Karpas-422 (cell line): ENCODE results near the gene ERN1. TPM values are rescaled to one million over a fixed set of nuclear protein-coding genes. Genes with fewer than 3 reads are reported as not detected.

Experiments used
- DNase-seq: peaks from one replicate; pipeline ENCODE4 v3.0.0-alpha.2; 2015
- H2AFZ ChIP-seq: fragments of 200-600 bp; sonication (generic); 2 replicates; pipeline ENCODE4 v1.6.1; 2014; ENCODE audit warnings: antibody characterized with exemption, low read length, mixed read lengths
- H3K27ac ChIP-seq: fragments of 200-600 bp; sonication (generic); 2 replicates; pipeline ENCODE4 v1.5.1; 2014; ENCODE audit warnings: mild to moderate bottlenecking, low read length, moderate library complexity
- H3K27me3 ChIP-seq: fragments of 200-600 bp; sonication (generic); 2 replicates; pipeline ENCODE4 v1.6.1; 2014; ENCODE audit warnings: low read length, mixed read lengths
- H3K36me3 ChIP-seq: fragments of 200-600 bp; sonication (generic); 2 replicates; pipeline ENCODE4 v1.6.1; 2014; ENCODE audit warnings: low read length, mixed read lengths; ENCODE audit not compliant: insufficient read depth
- H3K4me1 ChIP-seq: fragments of 200-600 bp; sonication (generic); 2 replicates; pipeline ENCODE4 v1.6.1; 2014; ENCODE audit warnings: mild to moderate bottlenecking, low read length, mixed read lengths
- H3K4me2 ChIP-seq: fragments of 200-600 bp; sonication (generic); 2 replicates; pipeline ENCODE4 v1.6.1; 2014; ENCODE audit warnings: low read length, low read depth, mild to moderate bottlenecking; ENCODE audit not compliant: poor library complexity, severe bottlenecking
- H3K4me3 ChIP-seq: fragments of 200-600 bp; sonication (generic); 2 replicates; pipeline ENCODE4 v1.5.1; 2014; ENCODE audit warnings: mild to moderate bottlenecking, antibody characterized with exemption, low read length, mixed read lengths
- H3K79me2 ChIP-seq: fragments of 200-600 bp; sonication (generic); 2 replicates; pipeline ENCODE4 v1.6.1; 2014; ENCODE audit warnings: mild to moderate bottlenecking, low read length, mixed read lengths
- H3K9ac ChIP-seq: fragments of 200-600 bp; sonication (generic); 2 replicates; pipeline ENCODE4 v1.6.0; 2014; ENCODE audit warnings: low read length
- H3K9me2 ChIP-seq: fragments of 200-600 bp; sonication (generic), shearing (Covaris generic); replicated peaks from 2 replicates; pipeline ENCODE4 v1.6.0; 2014; ENCODE audit warnings: mild to moderate bottlenecking, low read length, moderate library complexity; ENCODE audit not compliant: insufficient read depth
- H3K9me3 ChIP-seq: fragments of 300-700, 200-600 bp; sonication (generic); 2 replicates; pipeline ENCODE4 v1.6.1; 2014; ENCODE audit warnings: low read length, mixed read lengths
- H4K20me1 ChIP-seq: fragments of 200-600 bp; sonication (generic); 2 replicates; pipeline ENCODE4 v1.6.1; 2014; ENCODE audit warnings: mild to moderate bottlenecking, antibody characterized with exemption, low read length, low read depth; ENCODE audit not compliant: insufficient read depth
- total RNA-seq: library from RNA; depleted of rRNA; stranded (reverse); fragments of >200 nt; shearing (Covaris generic); gene quantifications from 2 replicates; pipeline ENCODE4 v1.2.3, GENCODE V29; 2014; ENCODE audit warnings: low replicate concordance

ERN1 gene
- total RNA-seq, 1 experiment from 2014 or later = 1.9 TPM

DNA sequence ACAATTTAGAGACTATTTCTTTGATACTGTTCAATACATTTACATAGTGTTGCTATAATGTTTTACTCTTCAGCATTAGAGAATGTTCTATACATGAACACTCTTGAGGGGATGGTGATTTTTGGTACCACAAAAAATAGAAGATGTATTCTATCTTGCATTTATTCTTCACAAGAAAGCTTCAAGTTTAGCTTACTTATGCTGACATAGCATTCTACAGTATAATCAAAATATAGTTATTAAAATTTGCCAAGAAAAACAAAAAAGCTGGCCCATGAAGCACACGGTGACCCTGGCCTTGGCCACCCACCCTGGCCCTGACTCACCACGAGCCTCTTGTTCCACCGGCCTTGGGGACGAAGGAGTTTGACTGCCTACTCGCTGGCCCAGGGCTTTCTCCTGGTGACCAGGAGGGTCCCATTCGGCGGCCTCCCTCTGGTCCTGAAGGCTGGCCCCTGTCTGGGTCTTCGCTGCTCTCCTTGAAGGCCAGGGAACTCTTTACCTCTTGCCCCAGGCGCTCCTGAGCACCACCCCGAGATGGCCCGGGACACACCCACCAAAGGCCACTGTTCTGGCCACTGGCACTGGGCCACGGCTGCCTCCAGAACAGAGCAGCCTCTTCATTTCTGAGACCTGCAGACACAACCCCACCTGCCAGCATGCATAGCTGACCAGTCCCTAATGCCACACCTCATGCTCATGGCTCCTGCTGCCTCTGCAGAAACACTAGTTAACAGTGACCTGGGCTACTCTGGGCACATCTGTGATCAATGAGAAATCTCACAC is 87.1 kb downstream of the ERN1 start:
- no peak overlapping the region for H3K4me2 ChIP-seq
- no peaks in the 10 kb centered on the region for H3K9me3 ChIP-seq
- H4K20me1 ChIP-seq = no peaks in the 10 kb centered on the region
- no peak overlapping the region for H3K27ac ChIP-seq
- no peaks in the 10 kb centered on the region for H3K9me2 ChIP-seq
- H3K4me3 ChIP-seq = no peak overlapping the region
- no peaks in the 10 kb centered on the region for H3K79me2 ChIP-seq
- no peak overlapping the region for H2AFZ ChIP-seq
- no peaks in the 10 kb centered on the region for H3K27me3 ChIP-seq
- no peaks in the 10 kb centered on the region for H3K4me1 ChIP-seq
- H3K9ac ChIP-seq = no peak overlapping the region
- no peaks in the 10 kb centered on the region for H3K36me3 ChIP-seq
- DNase-seq = no peak

DNA sequence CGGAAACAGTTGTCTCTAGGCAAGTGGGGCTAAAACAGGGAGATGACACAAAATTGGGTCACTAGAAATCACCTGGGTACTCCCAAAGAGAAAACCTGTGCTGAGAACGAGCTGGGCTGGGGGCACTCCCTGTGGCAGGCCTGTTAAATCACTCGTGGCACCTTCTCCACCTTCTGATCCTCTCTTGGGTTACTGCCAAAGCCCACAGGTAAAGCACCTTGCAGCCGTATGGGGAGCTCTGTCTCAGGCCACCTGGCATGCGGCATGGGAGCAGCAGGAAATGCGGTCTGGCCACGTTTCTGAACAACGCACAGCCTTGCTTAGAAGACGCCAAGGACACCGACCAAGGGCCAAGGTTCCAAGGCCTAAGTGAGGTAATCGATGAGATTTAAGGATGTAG is 88.0 kb downstream of the ERN1 start:
- Histone ChIP-seq H3K27me3 (no peaks in the 10 kb centered on the region), H3K9ac (no peak overlapping the region), H3K9me3 (no peaks in the 10 kb centered on the region), H3K79me2 (no peaks in the 10 kb centered on the region), H3K4me2 (no peak overlapping the region), H3K27ac (no peak overlapping the region), H3K4me3 (no peak overlapping the region), H2AFZ (no peak overlapping the region), H3K9me2 (no peaks in the 10 kb centered on the region), H3K36me3 (no peaks in the 10 kb centered on the region), H4K20me1 (no peaks in the 10 kb centered on the region), H3K4me1 (no peaks in the 10 kb centered on the region)
- no peak for DNase-seq

DNA sequence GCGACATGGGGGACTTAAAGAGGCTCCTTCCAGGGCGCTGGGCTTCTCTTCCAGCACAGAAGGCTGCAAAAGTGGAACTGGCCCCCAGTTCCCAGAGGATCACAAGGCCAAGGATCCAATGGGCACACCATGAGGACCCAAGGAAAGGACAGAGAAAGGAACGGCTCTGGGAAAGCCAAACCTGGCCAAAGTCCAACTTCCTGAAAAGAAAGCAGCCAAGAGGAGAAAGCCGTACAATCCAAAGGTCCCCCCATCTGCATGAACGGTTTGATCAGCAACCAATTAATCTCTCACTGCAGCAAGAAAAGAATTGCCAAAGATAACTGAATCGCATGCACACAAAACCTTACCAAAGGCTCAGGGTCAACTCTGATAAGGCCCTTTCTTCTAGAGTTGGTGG is 89.7 kb downstream of the ERN1 start:
- Histone ChIP-seq H3K4me3 (no peak overlapping the region), H4K20me1 (no peaks in the 10 kb centered on the region), H3K9ac (no peak overlapping the region), H3K27me3 (no peaks in the 10 kb centered on the region), H3K27ac (no peak overlapping the region), H3K9me2 (no peaks in the 10 kb centered on the region), H3K4me2 (no peak overlapping the region), H3K36me3 (no peaks in the 10 kb centered on the region), H3K79me2 (no peaks in the 10 kb centered on the region), H3K4me1 (no peaks in the 10 kb centered on the region), H2AFZ (no peak overlapping the region), H3K9me3 (no peaks in the 10 kb centered on the region)
- no peak for DNase-seq

DNA sequence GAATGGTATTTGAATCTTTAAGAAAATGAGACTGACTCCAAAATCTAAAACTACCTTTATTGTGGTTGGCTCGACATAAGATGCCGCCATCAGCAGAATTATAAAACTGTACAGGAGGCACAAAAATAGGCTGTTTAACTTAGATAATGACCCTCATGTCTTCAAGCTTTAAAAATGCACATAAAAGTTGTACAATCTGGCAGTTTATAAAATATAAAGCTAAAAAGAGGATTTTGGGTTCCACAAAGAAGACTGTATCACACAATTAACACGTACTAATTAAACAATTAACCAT is 90.9 kb downstream of the ERN1 start:
- Histone ChIP-seq H3K4me1 (no peaks in the 10 kb centered on the region), H3K4me2 (no peak overlapping the region), H3K9me2 (no peaks in the 10 kb centered on the region), H4K20me1 (no peaks in the 10 kb centered on the region), H2AFZ (no peak overlapping the region), H3K36me3 (no peaks in the 10 kb centered on the region), H3K9ac (no peak overlapping the region), H3K9me3 (no peaks in the 10 kb centered on the region), H3K79me2 (no peaks in the 10 kb centered on the region), H3K4me3 (no peak overlapping the region), H3K27me3 (no peaks in the 10 kb centered on the region), H3K27ac (no peak overlapping the region)
- no peak for DNase-seq

DNA sequence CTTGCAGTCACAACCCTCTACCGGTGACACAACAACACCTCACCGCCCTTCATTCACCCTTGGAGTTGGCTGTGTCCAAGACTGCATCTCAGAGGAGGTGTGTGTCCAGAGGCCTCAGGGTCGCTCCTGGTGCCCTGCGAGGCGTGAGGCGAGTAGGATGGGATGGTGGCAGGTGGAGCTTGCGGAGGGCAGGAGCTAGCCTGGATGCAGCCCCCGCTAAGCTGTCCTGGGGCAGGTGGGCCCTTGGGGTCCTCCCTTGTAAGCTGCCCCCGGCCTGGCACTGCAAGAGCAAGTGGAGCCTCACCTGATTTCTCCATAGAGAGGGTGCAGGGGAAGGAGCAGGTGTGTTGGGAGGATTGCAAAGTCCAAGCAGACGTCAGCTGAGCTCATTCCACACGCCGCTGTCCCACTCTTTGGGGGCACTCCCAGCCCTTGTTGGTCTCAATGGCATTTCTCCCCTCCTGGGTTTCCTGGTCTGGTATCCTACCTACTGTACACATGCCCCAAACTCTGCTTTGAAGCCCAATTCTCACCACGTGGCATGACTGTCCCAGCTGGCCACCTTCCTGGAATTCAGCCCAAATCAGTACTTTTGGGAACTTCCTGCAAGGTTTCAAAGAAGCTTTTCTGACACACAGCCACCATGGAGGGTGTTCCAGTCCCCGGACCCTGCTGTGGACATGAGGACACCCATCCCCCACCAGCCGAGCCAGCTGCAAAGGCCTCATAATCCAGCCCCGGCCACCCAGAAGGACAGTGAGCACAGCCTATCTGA is 91.4 kb downstream of the ERN1 start:
- H3K9me3 ChIP-seq = no peaks in the 10 kb centered on the region
- DNase-seq = no peak
- no peak overlapping the region for H3K27ac ChIP-seq
- H3K9me2 ChIP-seq = no peaks in the 10 kb centered on the region
- no peak overlapping the region for H2AFZ ChIP-seq
- no peaks in the 10 kb centered on the region for H3K79me2 ChIP-seq
- H3K9ac ChIP-seq = no peak overlapping the region
- H3K4me1 ChIP-seq = no peaks in the 10 kb centered on the region
- no peak overlapping the region for H3K4me3 ChIP-seq
- H3K4me2 ChIP-seq = no peak overlapping the region
- no peaks in the 10 kb centered on the region for H3K36me3 ChIP-seq
- no peaks in the 10 kb centered on the region for H3K27me3 ChIP-seq
- H4K20me1 ChIP-seq = no peaks in the 10 kb centered on the region

DNA sequence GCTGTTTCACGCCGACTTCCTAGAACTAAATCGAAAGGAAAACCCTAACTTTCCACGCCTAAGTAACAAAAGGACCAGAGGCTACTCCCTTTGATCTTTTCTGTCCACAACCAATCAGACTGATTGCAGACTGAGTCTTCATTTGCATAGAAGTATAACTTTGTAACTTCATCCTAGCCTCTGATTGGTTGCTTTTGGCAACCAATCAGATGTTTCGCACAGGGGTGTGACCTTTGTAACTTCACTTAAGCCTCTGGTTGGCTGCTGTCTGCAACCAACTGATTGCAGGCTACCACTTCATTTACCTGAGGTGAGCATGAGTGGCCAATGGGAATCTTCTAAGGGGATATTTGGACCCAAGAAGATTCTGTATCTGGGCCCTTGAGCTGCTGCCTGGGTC is 92.1 kb downstream of the ERN1 start:
- Histone ChIP-seq H3K9ac (no peak overlapping the region), H3K4me1 (no peaks in the 10 kb centered on the region), H3K27me3 (no peaks in the 10 kb centered on the region), H3K4me2 (no peak overlapping the region), H3K4me3 (no peak overlapping the region), H3K9me2 (no peaks in the 10 kb centered on the region), H3K79me2 (no peaks in the 10 kb centered on the region), H4K20me1 (no peaks in the 10 kb centered on the region), H3K9me3 (no peaks in the 10 kb centered on the region), H3K36me3 (no peaks in the 10 kb centered on the region), H2AFZ (no peak overlapping the region), H3K27ac (no peak overlapping the region)
- DNase-seq = peak; percentile 53

DNA sequence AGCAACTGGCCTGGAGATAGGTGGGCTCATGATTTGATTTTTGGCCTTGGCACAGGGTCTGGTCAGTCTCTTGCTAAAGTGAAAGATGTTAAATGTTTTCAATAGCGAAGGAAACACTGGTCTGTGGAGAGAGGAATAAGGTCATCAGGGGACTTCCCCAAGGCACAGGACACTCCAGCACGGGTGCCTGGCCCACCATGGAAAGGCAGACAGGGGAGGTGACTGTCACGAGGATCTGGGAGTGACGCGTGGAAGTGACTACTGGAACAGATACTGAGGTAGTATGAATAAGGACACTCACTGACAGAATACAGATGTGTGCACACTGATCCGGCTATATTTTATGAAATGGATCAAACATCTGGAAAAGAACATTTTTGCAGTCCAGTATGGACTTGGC is 92.8 kb downstream of the ERN1 start:
- DNase-seq = no peak
- H3K9me2 ChIP-seq = no peaks in the 10 kb centered on the region
- H3K36me3 ChIP-seq = no peaks in the 10 kb centered on the region
- no peaks in the 10 kb centered on the region for H3K4me1 ChIP-seq
- H3K9ac ChIP-seq = no peak overlapping the region
- H4K20me1 ChIP-seq = no peaks in the 10 kb centered on the region
- no peak overlapping the region for H3K4me3 ChIP-seq
- no peak overlapping the region for H3K4me2 ChIP-seq
- no peaks in the 10 kb centered on the region for H3K27me3 ChIP-seq
- H3K79me2 ChIP-seq = no peaks in the 10 kb centered on the region
- H3K27ac ChIP-seq = no peak overlapping the region
- H3K9me3 ChIP-seq = no peaks in the 10 kb centered on the region
- no peak overlapping the region for H2AFZ ChIP-seq

DNA sequence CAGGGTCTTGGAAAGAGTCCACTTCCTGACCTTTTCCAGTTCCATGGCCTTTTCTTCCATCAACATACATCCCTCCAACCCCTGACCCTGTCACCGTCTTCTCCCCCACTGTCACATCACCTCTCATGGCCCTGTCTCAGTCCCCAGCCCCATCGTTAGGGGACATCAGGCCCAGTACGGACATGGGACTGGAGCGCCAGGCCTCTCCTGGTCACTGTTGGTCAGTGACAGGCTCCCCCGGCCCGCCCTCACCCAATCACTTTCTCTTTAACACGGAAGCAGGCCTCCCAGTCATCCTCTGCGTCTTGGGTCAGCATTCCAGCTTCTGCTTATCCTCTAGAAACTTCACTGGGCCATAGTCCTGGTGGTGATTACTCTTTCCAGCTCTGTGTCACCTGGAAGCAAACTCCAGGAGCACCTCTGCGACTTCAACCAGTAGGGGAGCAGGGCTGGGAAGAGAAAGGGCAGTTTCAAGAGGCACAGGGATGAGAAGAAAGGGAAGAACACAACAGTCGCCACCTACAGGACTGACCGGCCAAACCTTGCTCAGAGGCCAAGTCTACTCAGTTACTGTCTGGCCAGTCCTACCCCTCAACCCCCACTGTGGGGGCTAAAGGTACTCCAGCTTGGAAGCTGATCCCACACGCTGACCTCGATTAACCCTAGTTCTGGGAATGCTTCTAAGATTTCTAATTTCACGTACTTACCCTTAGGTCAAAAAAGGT is 93.6 kb downstream of the ERN1 start:
- no peaks in the 10 kb centered on the region for H4K20me1 ChIP-seq
- H3K27ac ChIP-seq = no peak overlapping the region
- no peaks in the 10 kb centered on the region for H3K9me2 ChIP-seq
- no peak overlapping the region for H3K4me3 ChIP-seq
- H3K4me2 ChIP-seq = no peak overlapping the region
- no peak overlapping the region for H3K9ac ChIP-seq
- H3K27me3 ChIP-seq = no peaks in the 10 kb centered on the region
- no peaks in the 10 kb centered on the region for H3K36me3 ChIP-seq
- no peak for DNase-seq
- H3K79me2 ChIP-seq = no peaks in the 10 kb centered on the region
- no peaks in the 10 kb centered on the region for H3K4me1 ChIP-seq
- no peak overlapping the region for H2AFZ ChIP-seq
- H3K9me3 ChIP-seq = no peaks in the 10 kb centered on the region
